H9 (cell line): Measurements from ENCODE around the gene GTF2F2. TPM values are rescaled to one million over a fixed set of nuclear protein-coding genes. Genes with fewer than 3 reads are reported as not detected.
A peak's percentile ranks its signal among the peaks of the same experiment; 100 is the strongest.

Source experiments
- DNase-seq: peaks from one replicate; pipeline ENCODE4 v3.0.0-alpha.2; 2017
- H2AFZ ChIP-seq: one replicate; pipeline ENCODE4 v1.6.1; 2013; ENCODE audit warnings: mild to moderate bottlenecking, low read length, control low read depth, moderate library complexity
- H2AK5ac ChIP-seq: 2 replicates; pipeline ENCODE4 v1.6.1; 2013; ENCODE audit warnings: low read length, control low read depth, mixed read lengths; ENCODE audit not compliant: insufficient read length
- H2BK120ac ChIP-seq: one replicate; pipeline ENCODE4 v1.6.1; 2013; ENCODE audit warnings: low read depth, mild to moderate bottlenecking, low read length, control low read depth, inconsistent platforms; ENCODE audit not compliant: poor library complexity, severe bottlenecking
- H2BK12ac ChIP-seq: 2 replicates; pipeline ENCODE4 v1.6.1; 2013; ENCODE audit warnings: low read length, control low read depth, mixed read lengths, low read depth; ENCODE audit not compliant: insufficient read length
- H2BK15ac ChIP-seq: 2 replicates; pipeline ENCODE4 v1.6.1; 2013; ENCODE audit warnings: low read depth, low read length, control low read depth
- H2BK20ac ChIP-seq: one replicate; pipeline ENCODE4 v1.6.1; 2013; ENCODE audit warnings: low read depth, mild to moderate bottlenecking, low read length, control low read depth, inconsistent platforms; ENCODE audit not compliant: poor library complexity, severe bottlenecking
- H2BK5ac ChIP-seq: 2 replicates; pipeline ENCODE4 v1.6.1; 2013; ENCODE audit warnings: low read length, control low read depth, mixed read lengths; ENCODE audit not compliant: insufficient read length
- H3K14ac ChIP-seq: 2 replicates; pipeline ENCODE4 v1.6.1; 2013; ENCODE audit warnings: low read length, control low read depth; ENCODE audit not compliant: insufficient read depth
- H3K18ac ChIP-seq: 2 replicates; pipeline ENCODE4 v1.6.1; 2013; ENCODE audit warnings: low read depth, mild to moderate bottlenecking, mixed read lengths, low read length, control low read depth; ENCODE audit not compliant: insufficient read length
- H3K23ac ChIP-seq: 2 replicates; pipeline ENCODE4 v1.6.1; 2013; ENCODE audit warnings: low read length, control low read depth, mixed read lengths, low read depth; ENCODE audit not compliant: insufficient read length
- H3K23me2 ChIP-seq: 2 replicates; pipeline ENCODE4 v1.6.1; 2013; ENCODE audit warnings: low read depth, mild to moderate bottlenecking, mixed read lengths, low read length, control low read depth; ENCODE audit not compliant: insufficient read length, poor library complexity, severe bottlenecking
- H3K27ac ChIP-seq: 2 replicates; pipeline ENCODE4 v1.5.1; 2013; ENCODE audit warnings: low read length, control low read depth, mixed read lengths, low read depth; ENCODE audit not compliant: insufficient read length
- H3K27me3 ChIP-seq: 2 replicates; pipeline ENCODE4 v1.6.1; 2013; ENCODE audit warnings: low read length, control low read depth, inconsistent platforms; ENCODE audit not compliant: insufficient read depth
- H3K4ac ChIP-seq: 2 replicates; pipeline ENCODE4 v1.6.1; 2013; ENCODE audit warnings: low read depth, mild to moderate bottlenecking, control low read depth, inconsistent platforms, low read length, moderate library complexity
- H3K4me1 ChIP-seq: 2 replicates; pipeline ENCODE4 v1.6.1; 2013; ENCODE audit warnings: low read length, control low read depth, inconsistent platforms; ENCODE audit not compliant: insufficient read depth
- H3K4me2 ChIP-seq: 2 replicates; pipeline ENCODE4 v1.6.1; 2013; ENCODE audit warnings: low read length, control low read depth, mixed read lengths; ENCODE audit not compliant: insufficient read length, insufficient read depth
- H3K56ac ChIP-seq: 2 replicates; pipeline ENCODE4 v1.6.1; 2013; ENCODE audit warnings: low read depth, mild to moderate bottlenecking, mixed read lengths, low read length, control low read depth; ENCODE audit not compliant: insufficient read length
- H3K79me1 ChIP-seq: 2 replicates; pipeline ENCODE4 v1.6.1; 2013; ENCODE audit warnings: low read depth, mild to moderate bottlenecking, moderate library complexity, low read length, control low read depth, inconsistent platforms; ENCODE audit not compliant: insufficient read depth, poor library complexity, severe bottlenecking
- H3K79me2 ChIP-seq: 2 replicates; pipeline ENCODE4 v1.6.1; 2013; ENCODE audit warnings: low read length, control low read depth, inconsistent platforms; ENCODE audit not compliant: insufficient read depth
- H3K9ac ChIP-seq: 2 replicates; pipeline ENCODE4 v1.6.1; 2013; ENCODE audit warnings: low read length, control low read depth, mixed read lengths; ENCODE audit not compliant: insufficient read length; ENCODE audit errors: extremely low read depth
- H3K9me3 ChIP-seq: one replicate; pipeline ENCODE4 v1.6.1; 2013; ENCODE audit warnings: low read depth, low read length, inconsistent platforms; ENCODE audit not compliant: control insufficient read depth
- H3T11ph ChIP-seq: one replicate; pipeline ENCODE4 v1.6.1; 2013; ENCODE audit warnings: mild to moderate bottlenecking, low read length, control low read depth, inconsistent platforms
- H4K20me1 ChIP-seq: one replicate; pipeline ENCODE4 v1.6.1; 2013; ENCODE audit not compliant: control insufficient read depth, insufficient read length, insufficient read depth
- H4K5ac ChIP-seq: 2 replicates; pipeline ENCODE4 v1.6.1; 2013; ENCODE audit warnings: low read depth, mild to moderate bottlenecking, mixed read lengths, low read length, control low read depth; ENCODE audit not compliant: insufficient read length
- H4K8ac ChIP-seq: replicated peaks from 2 replicates; pipeline ENCODE4 v1.6.1; 2013; ENCODE audit warnings: low read length, control low read depth, mixed read lengths, low read depth; ENCODE audit not compliant: insufficient read length
- H4K91ac ChIP-seq: 2 replicates; pipeline ENCODE4 v1.6.1; 2013; ENCODE audit warnings: low read depth, mild to moderate bottlenecking, moderate library complexity, mixed read lengths, low read length, control low read depth; ENCODE audit not compliant: insufficient read length
- H3K27ac Mint-ChIP-seq, 3 experiments: 2 replicates in 2 of 3; 3 replicates in 1 of 3; pipeline ENCODE4 v1.8.0; 2020 to 2021; ENCODE audit warnings: mixed read lengths in 3 of 3, mild to moderate bottlenecking in 1 of 3, moderate library complexity in 1 of 3
- H3K27me3 Mint-ChIP-seq: 2 replicates; pipeline ENCODE4 v1.8.0; 2021; ENCODE audit warnings: low read depth, mild to moderate bottlenecking, moderate library complexity, mixed read lengths
- H3K36me3 Mint-ChIP-seq, 3 experiments: 2 replicates in 2 of 3; 3 replicates in 1 of 3; pipeline ENCODE4 v1.8.0; 2020 to 2021; ENCODE audit warnings: low read depth in 3 of 3, mixed read lengths in 3 of 3; ENCODE audit not compliant: insufficient read depth in 1 of 3
- H3K4me1 Mint-ChIP-seq, 2 experiments: 2 replicates each; pipeline ENCODE4 v1.8.0; 2020; ENCODE audit warnings: mixed read lengths in 2 of 2
- H3K4me3 Mint-ChIP-seq, 2 experiments: 2 replicates in 1 of 2; 3 replicates in 1 of 2; pipeline ENCODE4 v1.8.0; 2020 to 2021; ENCODE audit warnings: mild to moderate bottlenecking in 2 of 2, mixed read lengths in 2 of 2, moderate library complexity in 1 of 2
- H3K9me3 Mint-ChIP-seq, 2 experiments: 2 replicates in 1 of 2; 3 replicates in 1 of 2; pipeline ENCODE4 v1.8.0; 2020; ENCODE audit warnings: mild to moderate bottlenecking in 2 of 2, mixed read lengths in 2 of 2, moderate library complexity in 1 of 2
- WGBS: extraction: QIAGEN DNeasy Blood & Tissue Kit; methylation state at CpG from one replicate; pipeline ENCODE4 v1.1.7; 2013; ENCODE audit warnings: missing lambda C conversion rate, low lambda C conversion rate, mixed read lengths; ENCODE audit not compliant: insufficient read length; ENCODE audit errors: extremely low coverage; 5-methylcytosine and 5-hydroxymethylcytosine counted together
- total RNA-seq: library from RNA; stranded (reverse); gene quantifications from 2 replicates; pipeline ENCODE4 v1.2.1, GENCODE V29; 2021
- TF ChIP-seq, protein P1 (sequence below): fragments of 200-600 bp; sonication (generic); conservative IDR thresholded peaks from 3 replicates; pipeline ENCODE4 v1.8.0; 2021; ENCODE audit warnings: antibody characterized with exemption, mild to moderate bottlenecking

GTF2F2 gene
- total RNA-seq, 1 experiment from 2014 or later: 29.6 TPM

DNA sequence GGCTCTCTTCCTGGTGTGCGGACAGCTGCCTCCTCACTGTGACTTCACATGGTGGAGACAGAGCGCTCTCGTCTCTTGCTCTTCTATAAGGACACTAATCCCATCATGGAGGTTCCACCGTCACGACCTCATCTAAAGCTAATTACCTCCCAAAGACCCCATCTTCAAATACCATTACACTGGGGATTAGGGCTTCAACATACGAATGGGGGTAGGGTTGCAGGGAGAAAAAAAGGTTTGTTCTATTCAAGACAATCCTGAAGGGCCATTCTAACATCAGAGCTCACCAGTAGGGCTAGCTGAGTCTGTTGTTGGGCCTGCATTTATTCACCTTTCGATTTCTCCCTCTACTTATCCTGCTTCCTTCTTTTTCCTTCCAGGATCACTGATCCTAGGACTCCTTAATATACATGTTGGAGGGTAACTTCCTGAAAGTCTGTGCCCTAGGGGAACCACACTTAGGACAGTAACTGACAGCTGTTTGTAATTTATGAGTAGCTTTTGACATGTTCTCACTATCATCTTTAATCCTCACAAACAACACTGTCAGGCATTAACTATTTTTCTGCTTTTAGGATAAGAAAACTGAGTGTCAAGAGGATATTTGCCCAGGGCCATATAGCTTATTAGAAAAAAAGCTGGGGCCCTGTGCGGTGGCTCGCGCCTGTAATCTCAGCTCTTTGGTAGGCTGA lies 18.8 kb upstream of the GTF2F2 start:
- Histone ChIP-seq H3K4me1 (no peaks in the 10 kb centered on the region; the same call in 1 of the 2 replicates), H4K8ac (no peak overlapping the region), H3K14ac (no peak overlapping the region), H2AFZ (no peak overlapping the region), H3K4me2 (no peak overlapping the region), H2BK20ac (no peak overlapping the region), H3T11ph (no peak overlapping the region), H2BK5ac (no peak overlapping the region), H3K18ac (no peak overlapping the region), H3K9ac (no peak overlapping the region), H3K27me3 (no peaks in the 10 kb centered on the region), H2BK120ac (no peak overlapping the region), H3K9me3 (no peaks in the 10 kb centered on the region), H3K79me1 (no peaks in the 10 kb centered on the region), H2AK5ac (no peak overlapping the region), H3K79me2 (no peaks in the 10 kb centered on the region), H3K27ac (no peak overlapping the region), H2BK15ac (no peak overlapping the region), H3K23ac (no peak overlapping the region), H4K91ac (no peak overlapping the region), H3K56ac (no peak overlapping the region), H3K4ac (no peak overlapping the region), H2BK12ac (no peak overlapping the region), H3K23me2 (no peaks in the 10 kb centered on the region), H4K20me1 (no peaks in the 10 kb centered on the region), H4K5ac (no peak overlapping the region)
- no peak for DNase-seq
- H3K36me3 Mint-ChIP-seq: no peaks in the 10 kb centered on the region; a peak in 1 of 7 replicates
- H3K27ac Mint-ChIP-seq: peak overlapping the region; percentile 2 to 86 (median 37); a peak in 4 of 7 replicates
- TF ChIP-seq, protein P1, sequence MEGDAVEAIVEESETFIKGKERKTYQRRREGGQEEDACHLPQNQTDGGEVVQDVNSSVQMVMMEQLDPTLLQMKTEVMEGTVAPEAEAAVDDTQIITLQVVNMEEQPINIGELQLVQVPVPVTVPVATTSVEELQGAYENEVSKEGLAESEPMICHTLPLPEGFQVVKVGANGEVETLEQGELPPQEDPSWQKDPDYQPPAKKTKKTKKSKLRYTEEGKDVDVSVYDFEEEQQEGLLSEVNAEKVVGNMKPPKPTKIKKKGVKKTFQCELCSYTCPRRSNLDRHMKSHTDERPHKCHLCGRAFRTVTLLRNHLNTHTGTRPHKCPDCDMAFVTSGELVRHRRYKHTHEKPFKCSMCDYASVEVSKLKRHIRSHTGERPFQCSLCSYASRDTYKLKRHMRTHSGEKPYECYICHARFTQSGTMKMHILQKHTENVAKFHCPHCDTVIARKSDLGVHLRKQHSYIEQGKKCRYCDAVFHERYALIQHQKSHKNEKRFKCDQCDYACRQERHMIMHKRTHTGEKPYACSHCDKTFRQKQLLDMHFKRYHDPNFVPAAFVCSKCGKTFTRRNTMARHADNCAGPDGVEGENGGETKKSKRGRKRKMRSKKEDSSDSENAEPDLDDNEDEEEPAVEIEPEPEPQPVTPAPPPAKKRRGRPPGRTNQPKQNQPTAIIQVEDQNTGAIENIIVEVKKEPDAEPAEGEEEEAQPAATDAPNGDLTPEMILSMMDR: no peak
- H3K4me3 Mint-ChIP-seq: no peak overlapping the region
- no peaks in the 10 kb centered on the region; a peak in 1 of 5 replicates for H3K9me3 Mint-ChIP-seq
- no peaks in the 10 kb centered on the region for H3K27me3 Mint-ChIP-seq
- no CpG with 5 or more reads among the region's 10 CpGs for WGBS
- peaks cover 36% of the 10 kb centered on the region in 2 experiments for H3K4me1 Mint-ChIP-seq
